CD8-positive, alpha-beta memory T cell (primary cell): Measurements from ENCODE around the gene SMIM7. TPM values are rescaled to one million over a fixed set of nuclear protein-coding genes. Genes with fewer than 3 reads are reported as not detected.
A peak's percentile ranks its signal among the peaks of the same experiment; 100 is the strongest.

ENCODE experiments used
- CTCF ChIA-PET: fragments of 350-600 bp; sonication (Branson Sonifier 250); formaldehyde crosslinking; loops from one replicate; lab custom pipeline; 2021; ENCODE audit warnings: antibody characterized with exemption; lab: Charles Lee
- POLR2A ChIA-PET: fragments of 350-600 bp; sonication (Branson Sonifier 250); formaldehyde crosslinking; loops from one replicate; lab custom pipeline; 2021; ENCODE audit warnings: antibody characterized with exemption; lab: Charles Lee
- DNase-seq, 5 donors: peaks; one replicate each; pipeline versions ENCODE4 v3.0.0 to v3.0.0-alpha.2; 2020 to 2022; ENCODE audit warnings: mixed read lengths in 1 of 5
- H3K27ac ChIP-seq: one replicate; pipeline ENCODE4 v1.7.0; 2013; ENCODE audit warnings: low read depth, mild to moderate bottlenecking, low read length, moderate library complexity
- H3K27me3 ChIP-seq: 2 replicates; pipeline ENCODE4 v1.7.0; 2013; ENCODE audit warnings: low read length, mild to moderate bottlenecking; ENCODE audit not compliant: insufficient read depth, poor library complexity, severe bottlenecking
- H3K36me3 ChIP-seq: 2 replicates; pipeline ENCODE4 v1.7.0; 2013; ENCODE audit warnings: mild to moderate bottlenecking, low read length, moderate library complexity; ENCODE audit not compliant: insufficient read depth
- H3K4me1 ChIP-seq: 2 replicates; pipeline ENCODE4 v1.7.0; 2013; ENCODE audit warnings: mild to moderate bottlenecking, low read length, moderate library complexity; ENCODE audit not compliant: insufficient read depth
- H3K4me3 ChIP-seq: 2 replicates; pipeline ENCODE4 v1.7.0; 2013; ENCODE audit warnings: mild to moderate bottlenecking, low read length
- H3K9me3 ChIP-seq: 2 replicates; pipeline ENCODE4 v1.7.0; 2013; ENCODE audit warnings: mild to moderate bottlenecking, low read length
- H3K27ac Mint-ChIP-seq, 8 donors: one replicate each; pipeline ENCODE4 v1.8.0; 2020 to 2021; ENCODE audit warnings: mixed read lengths in 8 of 8, mild to moderate bottlenecking in 6 of 8, inconsistent platforms in 3 of 8, moderate library complexity in 3 of 8
- H3K27me3 Mint-ChIP-seq, 2 donors: one replicate each; pipeline ENCODE4 v1.8.0; 2020 to 2021; ENCODE audit warnings: mixed read lengths in 2 of 2, mild to moderate bottlenecking in 1 of 2, moderate library complexity in 1 of 2
- H3K36me3 Mint-ChIP-seq, 3 donors: one replicate each; pipeline ENCODE4 v1.8.0; 2020 to 2021; ENCODE audit warnings: mixed read lengths in 3 of 3, inconsistent platforms in 1 of 3, mild to moderate bottlenecking in 1 of 3
- H3K4me1 Mint-ChIP-seq, 3 donors: one replicate each; pipeline ENCODE4 v1.8.0; 2020 to 2021; ENCODE audit warnings: mixed read lengths in 3 of 3, inconsistent platforms in 1 of 3, mild to moderate bottlenecking in 1 of 3
- H3K4me3 Mint-ChIP-seq, 7 donors: one replicate each; pipeline ENCODE4 v1.8.0; 2020 to 2021; ENCODE audit warnings: mixed read lengths in 7 of 7, mild to moderate bottlenecking in 6 of 7, moderate library complexity in 4 of 7, inconsistent platforms in 2 of 7
- H3K9me3 Mint-ChIP-seq, 5 donors: one replicate each; pipeline ENCODE4 v1.8.0; 2020 to 2022; ENCODE audit warnings: mixed read lengths in 5 of 5, mild to moderate bottlenecking in 3 of 5, moderate library complexity in 2 of 5, inconsistent platforms in 1 of 5
- polyA plus RNA-seq: library from polyadenylated mRNA; unstranded; fragments of 300-500 nt; fragmentation: Illumina TruSeq; gene quantifications from one replicate; pipeline ENCODE4 v1.2.3, GENCODE V29; 2021
- total RNA-seq, 2 experiments: library from RNA; stranded (reverse); gene quantifications; one replicate each; pipeline ENCODE4 v1.2.3, GENCODE V29; 2021

The SMIM7 gene
- total and polyA plus RNA-seq, 3 experiments from 2014 or later: 61.7 to 64.5 (median 64.5) TPM

DNA sequence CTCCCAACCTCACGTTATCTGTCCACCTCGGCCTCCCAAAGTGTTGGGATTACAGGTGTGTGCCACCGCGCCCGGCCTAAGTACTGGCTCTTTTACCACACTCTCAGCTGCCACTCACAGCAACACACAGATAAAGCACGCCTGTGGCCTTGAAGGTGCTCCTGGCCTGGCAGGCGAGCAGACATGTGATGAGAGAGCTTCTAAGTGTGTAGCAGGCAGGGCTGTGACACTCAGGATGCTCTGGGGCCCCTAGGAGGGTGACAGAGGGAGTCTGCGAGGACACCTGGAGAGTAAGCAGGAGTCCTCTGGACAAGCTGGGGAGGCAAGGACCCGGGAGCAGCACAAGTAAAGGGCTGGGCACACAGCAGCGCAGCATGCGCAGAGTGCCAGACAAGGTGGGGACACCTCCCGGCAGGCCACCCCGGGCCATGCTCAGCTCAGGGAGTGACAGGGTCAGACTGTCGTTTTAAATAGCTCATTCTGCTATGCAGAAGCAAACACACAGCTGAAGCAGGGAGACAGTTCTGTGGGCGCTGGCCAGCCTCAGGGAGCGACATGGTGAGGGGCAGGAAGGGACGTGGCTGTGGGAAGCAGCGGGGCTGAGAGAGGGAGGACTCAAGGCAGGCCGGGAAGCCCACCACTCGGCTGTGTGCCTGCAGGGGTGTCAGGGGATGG lies 58.4 kb downstream of the SMIM7 start:
- no peaks in the 10 kb centered on the region for H3K27me3 ChIP-seq
- peaks cover 25 to 67% (median 38%) of the 10 kb centered on the region in 3 donors for H3K4me1 Mint-ChIP-seq
- no peak overlapping the region for H3K4me3 ChIP-seq
- H3K36me3 Mint-ChIP-seq: peaks cover 0 to 17% (median 3%) of the 10 kb centered on the region in 3 donors
- H3K36me3 ChIP-seq: no peaks in the 10 kb centered on the region
- H3K27ac ChIP-seq: no peak overlapping the region
- no peaks in the 10 kb centered on the region for H3K27me3 Mint-ChIP-seq
- POLR2A ChIA-PET: interaction anchor here (0.6 to 1.1 kb wide), 4 partner anchors 12 to 522 kb away, joined by 3 to 6 read pairs (median 3); no protein-coding TSS in a partner anchor
- no peak overlapping the region for H3K4me3 Mint-ChIP-seq
- no peaks in the 10 kb centered on the region for H3K4me1 ChIP-seq
- no peaks in the 10 kb centered on the region for H3K9me3 ChIP-seq
- CTCF ChIA-PET: no interaction called here
- peak overlapping the region in 1 of 8 donors; percentile 77 for H3K27ac Mint-ChIP-seq
- DNase-seq: no peak
- no peaks in the 10 kb centered on the region for H3K9me3 Mint-ChIP-seq

DNA sequence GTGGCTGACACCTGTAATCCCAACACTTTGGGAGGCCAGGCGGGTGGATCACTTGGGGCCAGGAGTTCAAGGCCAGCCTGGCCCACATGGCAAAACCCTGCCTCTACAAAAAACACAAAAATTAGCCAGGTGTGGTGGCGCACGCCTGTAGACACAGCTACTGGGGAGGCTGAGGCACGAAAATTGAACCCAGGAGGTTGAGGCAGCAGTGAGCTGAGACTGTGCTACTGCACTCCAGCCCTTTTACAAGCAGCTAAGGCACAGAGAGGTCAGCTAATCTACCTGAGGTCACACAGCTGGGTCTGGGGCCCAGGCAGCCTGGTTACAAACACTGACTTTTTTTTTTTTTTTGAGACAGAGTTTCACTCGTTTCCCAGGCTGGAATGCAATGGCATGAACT lies 59.1 kb downstream of the SMIM7 start:
- Histone ChIP-seq H3K27me3 (no peaks in the 10 kb centered on the region), H3K4me1 (peaks cover 3% of the 10 kb centered on the region), H3K36me3 (no peaks in the 10 kb centered on the region), H3K27ac (no peak overlapping the region), H3K4me3 (no peak overlapping the region), H3K9me3 (no peaks in the 10 kb centered on the region)
- no peak overlapping the region for H3K4me3 Mint-ChIP-seq
- H3K27me3 Mint-ChIP-seq: no peaks in the 10 kb centered on the region
- DNase-seq: no peak
- peak overlapping the region in 1 of 8 donors; percentile 73 for H3K27ac Mint-ChIP-seq
- H3K4me1 Mint-ChIP-seq: peaks cover 30 to 72% (median 43%) of the 10 kb centered on the region in 3 donors
- no peaks in the 10 kb centered on the region for H3K9me3 Mint-ChIP-seq
- ChIA-PET POLR2A (interaction anchor here (0.7 to 1.1 kb wide), 2 partner anchors 13 to 522 kb away, joined by 3 read pairs; no protein-coding TSS in a partner anchor), CTCF (no interaction called here)
- peaks cover 0 to 16% (median 3%) of the 10 kb centered on the region in 3 donors for H3K36me3 Mint-ChIP-seq

DNA sequence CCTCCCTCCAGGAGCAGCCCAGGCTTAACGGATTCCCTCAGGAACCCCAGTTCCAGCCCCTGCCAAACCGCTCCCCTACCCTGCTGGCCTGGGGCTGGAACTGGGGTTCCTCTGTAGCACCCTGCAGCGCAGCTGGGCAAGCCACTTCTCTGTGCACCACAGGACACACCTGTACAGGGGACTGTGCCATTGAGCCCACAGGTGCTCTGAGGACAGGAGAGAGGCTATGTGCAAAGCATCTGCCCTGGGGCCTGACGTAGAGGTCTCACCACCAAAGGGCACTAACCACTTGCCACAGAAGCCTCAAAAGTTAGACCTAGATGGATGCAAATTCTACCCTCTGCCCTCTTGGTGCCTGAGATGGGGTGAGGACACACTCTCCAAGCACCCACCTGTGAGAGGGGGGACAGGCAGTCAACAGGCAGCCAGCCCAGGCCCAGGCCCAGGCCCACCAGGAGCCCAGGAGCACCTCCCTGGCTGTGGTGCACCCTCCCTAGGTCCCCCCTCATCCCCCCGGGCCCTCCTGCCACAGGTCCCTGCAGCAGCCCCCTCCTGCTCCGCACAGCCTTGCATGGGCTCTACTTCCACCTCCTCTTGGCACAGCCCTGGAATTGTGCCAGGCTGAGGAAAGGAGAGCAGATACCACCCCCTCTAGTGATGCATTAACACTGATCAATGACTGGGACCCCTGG lies 60.1 kb downstream of the SMIM7 start:
- Histone ChIP-seq H3K4me3 (no peak overlapping the region), H3K4me1 (peaks cover 14% of the 10 kb centered on the region), H3K36me3 (no peaks in the 10 kb centered on the region), H3K9me3 (no peaks in the 10 kb centered on the region), H3K27ac (no peak overlapping the region), H3K27me3 (no peaks in the 10 kb centered on the region)
- peaks cover 0 to 9% (median 0%) of the 10 kb centered on the region in 3 donors for H3K36me3 Mint-ChIP-seq
- H3K27ac Mint-ChIP-seq: peak overlapping the region in 4 of 8 donors; percentile 66 to 84 (median 76)
- CTCF ChIA-PET: interaction anchor here (0.8 to 0.9 kb wide), 2 partner anchors 9 to 36 kb away, joined by 3 to 4 read pairs; no protein-coding TSS in a partner anchor
- no peaks in the 10 kb centered on the region for H3K27me3 Mint-ChIP-seq
- POLR2A ChIA-PET: no interaction called here
- peaks cover 34 to 75% (median 45%) of the 10 kb centered on the region in 3 donors for H3K4me1 Mint-ChIP-seq
- DNase-seq: no peak
- H3K4me3 Mint-ChIP-seq: no peak overlapping the region
- H3K9me3 Mint-ChIP-seq: no peaks in the 10 kb centered on the region

DNA sequence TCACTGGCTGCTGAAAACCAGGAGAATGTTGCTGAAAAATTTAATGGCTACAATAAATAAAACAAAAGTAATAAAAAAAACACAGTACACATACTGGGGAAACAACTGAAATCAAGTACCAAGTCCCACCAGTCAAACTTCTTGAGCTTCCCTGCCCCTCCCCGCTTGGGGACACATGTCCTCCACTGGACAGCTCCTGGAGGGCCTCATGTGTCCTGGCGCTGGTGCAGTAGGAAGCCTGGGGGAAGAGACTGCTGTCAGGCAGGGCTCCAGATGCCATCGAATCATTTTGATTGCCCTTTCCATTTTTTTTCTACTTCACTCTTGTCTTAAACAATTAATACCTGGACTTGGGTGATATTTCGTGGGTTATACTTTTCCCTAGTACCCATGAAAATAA lies 61.1 kb downstream of the SMIM7 start:
- peaks cover 0 to 5% (median 0%) of the 10 kb centered on the region in 3 donors for H3K36me3 Mint-ChIP-seq
- ChIA-PET CTCF (interaction anchor here (0.8 to 1.2 kb wide), 3 partner anchors 10 to 37 kb away, joined by 3 to 4 read pairs (median 3); no protein-coding TSS in a partner anchor), POLR2A (interaction anchor here (0.5 kb wide), 1 partner anchor 257 kb away, joined by 5 read pairs; no protein-coding TSS in a partner anchor)
- Histone ChIP-seq H3K4me3 (no peak overlapping the region), H3K9me3 (no peaks in the 10 kb centered on the region), H3K4me1 (peaks cover 23% of the 10 kb centered on the region), H3K27me3 (no peaks in the 10 kb centered on the region), H3K36me3 (no peaks in the 10 kb centered on the region), H3K27ac (no peak overlapping the region)
- peaks cover 41 to 78% (median 49%) of the 10 kb centered on the region in 3 donors for H3K4me1 Mint-ChIP-seq
- no peak for DNase-seq
- no peak overlapping the region for H3K4me3 Mint-ChIP-seq
- H3K27me3 Mint-ChIP-seq: no peaks in the 10 kb centered on the region
- H3K9me3 Mint-ChIP-seq: no peaks in the 10 kb centered on the region
- peak overlapping the region in 5 of 8 donors; percentile 22 to 84 (median 63) for H3K27ac Mint-ChIP-seq

DNA sequence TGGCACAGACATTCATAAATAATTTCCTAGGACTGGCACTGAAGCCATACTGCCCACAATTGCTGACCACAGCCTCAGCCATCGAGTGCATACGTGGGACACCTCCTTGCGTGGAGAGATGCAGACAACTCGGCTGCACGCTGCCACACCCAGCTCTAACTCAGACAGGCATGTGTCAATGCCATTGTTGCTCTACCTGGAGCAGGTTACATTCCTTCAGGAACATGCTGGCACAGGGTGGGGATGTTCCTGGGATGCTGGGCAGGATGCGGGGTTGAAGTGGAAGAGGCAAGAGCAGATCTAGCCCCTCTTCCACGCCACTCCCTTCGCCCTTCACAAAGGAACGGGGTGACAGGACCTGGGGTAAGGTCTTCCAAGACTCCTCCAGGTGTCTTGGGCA lies 63.5 kb downstream of the SMIM7 start:
- Histone ChIP-seq H3K36me3 (no peaks in the 10 kb centered on the region), H3K27ac (no peak overlapping the region), H3K4me1 (peaks cover 43% of the 10 kb centered on the region), H3K4me3 (no peak overlapping the region), H3K9me3 (no peaks in the 10 kb centered on the region), H3K27me3 (no peaks in the 10 kb centered on the region)
- Mint-ChIP-seq H3K4me3 (peak overlapping the region in 1 of 7 donors; percentile 11), H3K36me3 (peaks cover 0 to 3% (median 0%) of the 10 kb centered on the region in 3 donors), H3K4me1 (peaks cover 52 to 79% (median 57%) of the 10 kb centered on the region in 3 donors), H3K27ac (peak overlapping the region in 3 of 8 donors; percentile 11 to 95 (median 78)), H3K27me3 (no peaks in the 10 kb centered on the region), H3K9me3 (no peaks in the 10 kb centered on the region)
- no peak for DNase-seq
- POLR2A ChIA-PET: no interaction called here
- CTCF ChIA-PET: no interaction called here

Other genes starting within 250 kb of the SMIM7 start
- gene EPS15L1, start 188.2 kb downstream of the SMIM7 start, total RNA-seq: 10 to 100 TPM; 31.7 to 34.7 TPM
- 12.1 TPM for gene EPS15L1, start 188.2 kb downstream of the SMIM7 start, polyA plus RNA-seq
- gene CALR3, start 164.0 kb downstream of the SMIM7 start, total RNA-seq: not detected
- gene CALR3, start 164.0 kb downstream of the SMIM7 start, polyA plus RNA-seq: not detected
- gene C19orf44, start 163.8 kb downstream of the SMIM7 start, total RNA-seq: 1 to 10 TPM; 5.1 to 5.4 TPM
- gene C19orf44, start 163.8 kb downstream of the SMIM7 start, polyA plus RNA-seq: 1.3 TPM
- 10 to 100 TPM; 73.1 to 74.2 TPM for gene CHERP, start 117.7 kb downstream of the SMIM7 start, total RNA-seq
- 20.3 TPM for gene CHERP, start 117.7 kb downstream of the SMIM7 start, polyA plus RNA-seq
- gene SLC35E1, start 87.7 kb downstream of the SMIM7 start, total RNA-seq: 10 to 100 TPM; 41.9 to 43.8 TPM
- gene SLC35E1, start 87.7 kb downstream of the SMIM7 start, polyA plus RNA-seq: 30.6 TPM
- gene MED26, start 31.9 kb downstream of the SMIM7 start, total RNA-seq: 10 to 100 TPM; 14.7 to 17.1 TPM
- 3.1 TPM for gene MED26, start 31.9 kb downstream of the SMIM7 start, polyA plus RNA-seq
- gene TMEM38A, start 995 bp upstream of the SMIM7 start, total RNA-seq: under 1 TPM; 0.50 to 0.60 TPM
- not detected for gene TMEM38A, start 995 bp upstream of the SMIM7 start, polyA plus RNA-seq
- not detected for gene NWD1, start 59.7 kb upstream of the SMIM7 start, total RNA-seq
- gene NWD1, start 59.7 kb upstream of the SMIM7 start, polyA plus RNA-seq: not detected
- 10 to 100 TPM; 32.9 to 34.8 TPM for gene SIN3B, start 169.3 kb upstream of the SMIM7 start, total RNA-seq
- gene SIN3B, start 169.3 kb upstream of the SMIM7 start, polyA plus RNA-seq: 5.0 TPM
- not detected for gene F2RL3, start 228.9 kb upstream of the SMIM7 start, total RNA-seq
- gene F2RL3, start 228.9 kb upstream of the SMIM7 start, polyA plus RNA-seq: not detected